Gastrocnemius medialis (tissue), 4 donors: ENCODE data around the gene TNRC6B. TPM values are rescaled to one million over a fixed set of nuclear protein-coding genes. Genes with fewer than 3 reads are reported as not detected.

ENCODE experiments used
- ATAC-seq, 2 donors: fragments of 150-250 bp; one replicate each; pipeline ENCODE4 v1.9.1; 2016
- DNase-seq, 2 donors: peaks; one replicate each; pipeline ENCODE4 v3.0.0-alpha.2; 2019
- H3K27ac ChIP-seq, 4 donors: fragments of 200-600 bp; sonication (generic); 1 replicate in 1 of 4; 2 replicates in 3 of 4; pipeline ENCODE4 v1.5.1; 2016 to 2018; ENCODE audit warnings: mild to moderate bottlenecking in 2 of 4, moderate library complexity in 1 of 4
- H3K27me3 ChIP-seq, 3 donors: fragments of 200-600 bp; sonication (generic) in 2 of 3; 1 replicate in 1 of 3; 2 replicates in 2 of 3; pipeline versions ENCODE4 v1.5.1 to v1.6.0; 2016 to 2019; ENCODE audit warnings: mild to moderate bottlenecking in 1 of 3, moderate library complexity in 1 of 3
- H3K36me3 ChIP-seq, 2 donors: fragments of 200-600 bp; sonication (generic) in 1 of 2; one replicate each; pipeline ENCODE4 v1.5.1; 2017 to 2018
- H3K4me1 ChIP-seq, 2 donors: fragments of 200-600 bp; sonication (generic) in 1 of 2; one replicate each; pipeline ENCODE4 v1.5.1; 2016 to 2017; ENCODE audit warnings: mild to moderate bottlenecking in 2 of 2
- H3K4me3 ChIP-seq, 4 donors: fragments of 200-600 bp; sonication (generic) in 3 of 4; 1 replicate in 1 of 4; 2 replicates in 3 of 4; pipeline ENCODE4 v1.5.1; 2016 to 2019; ENCODE audit warnings: mild to moderate bottlenecking in 2 of 4
- H3K9me3 ChIP-seq, 3 donors: fragments of 200-600 bp; sonication (generic) in 2 of 3; 1 replicate in 1 of 3; 2 replicates in 2 of 3; pipeline ENCODE4 v1.5.1; 2016 to 2019
- CTCF ChIP-seq, 5 experiments: fragments of 450-650 bp in 3 of 5; fragments of 200-600 bp in 2 of 5; sonication (generic) in 2 of 5; IDR thresholded peaks in 4 of 5; conservative IDR thresholded peaks in 1 of 5; 1 replicate in 4 of 5; 2 replicates in 1 of 5; pipeline ENCODE4 v1.5.1; 2016 to 2019; ENCODE audit warnings: antibody characterized with exemption in 5 of 5, mild to moderate bottlenecking in 3 of 5, moderate library complexity in 3 of 5
- POLR2A ChIP-seq, 2 donors: fragments of 450-650 bp; IDR thresholded peaks; one replicate each; pipeline ENCODE4 v1.6.1; 2017; ENCODE audit warnings: antibody characterized with exemption in 2 of 2, mild to moderate bottlenecking in 2 of 2, moderate library complexity in 2 of 2
- in situ Hi-C, 4 donors: fragments of 200-750 bp; cut with MboI; loops; one replicate each; pipeline versions ENCODE4 v1.15.0 to v1.8.0; 2017; ENCODE audit warnings: low sequenced_read_pairs in 4 of 4
- intact Hi-C: fragments of 100-400 bp; cut with DNase I; formaldehyde crosslinking; loops from one replicate; pipeline ENCODE4 v1.15.1; 2023; ENCODE audit warnings: low total_unique reads
- total RNA-seq, 4 donors: library from RNA; depleted of rRNA; stranded (reverse); fragments of >200 nt; gene quantifications; one replicate each; pipeline versions ENCODE4 v1.1.0 to v1.2.3, GENCODE V29; 2016

TNRC6B gene
- total RNA-seq, 4 donors from 2014 or later = 31.9 to 76.7 (median 57.0) TPM

- no peaks in the 10 kb centered on the region for H3K9me3 ChIP-seq
- DNase-seq (no peak), ATAC-seq (no peak)
- no peaks in the 10 kb centered on the region for H3K36me3 ChIP-seq
- in situ Hi-C loops = no loop called here
- no peaks in the 10 kb centered on the region for H3K4me1 ChIP-seq
- no peak overlapping the region for H3K4me3 ChIP-seq
- intact Hi-C loops = no loop called here
- no peak overlapping the region for H3K27ac ChIP-seq
- H3K27me3 ChIP-seq = no peaks in the 10 kb centered on the region
- TF ChIP-seq POLR2A (IDR thresholded peaks at IDR 0.05) (no peak), CTCF (IDR thresholded peaks at IDR 0.05 in 4 of 5, conservative IDR thresholded peaks at IDR 0.05 in 1 of 5) (no peak)
Measured at GRCh38 chr22:40385036-40385782, 207.5 kb downstream of the TNRC6B start.

Other genes with a start within 250 kb of the TNRC6B start
- gene TMA7B, start 217.5 kb upstream of the TNRC6B start, total RNA-seq = not detected
- gene FAM83F, start 183.0 kb upstream of the TNRC6B start, total RNA-seq = under 1 TPM in 3 of 4 donors, not detected in 1; 0.02 to 0.15 (median 0.07) TPM
- 100 to 1,000 TPM; 249 to 283 (median 262) TPM for gene ADSL, start 168.6 kb downstream of the TNRC6B start, total RNA-seq
- 10 to 100 TPM; 14.3 to 43.8 (median 20.0) TPM for gene SGSM3, start 192.7 kb downstream of the TNRC6B start, total RNA-seq